H1 (cell line): ENCODE results near the gene BCKDHB. TPM values are rescaled to one million over a fixed set of nuclear protein-coding genes. Genes with fewer than 3 reads are reported as not detected.

ENCODE experiments used
- CTCF ChIA-PET: fragments of 300-600 bp; sonication (Branson Sonifier 250); formaldehyde crosslinking; loops from one replicate; lab custom pipeline; 2021; ENCODE audit not compliant: partially characterized antibody; lab: Charles Lee
- POLR2A ChIA-PET: fragments of 300-600 bp; sonication (Branson Sonifier 250); formaldehyde crosslinking; loops from one replicate; lab custom pipeline; 2021; ENCODE audit warnings: inconsistent platforms; ENCODE audit not compliant: partially characterized antibody; lab: Charles Lee
- DNase-seq, 2 experiments: peaks; one replicate each; pipeline versions ENCODE4 v3.0.0 to v3.0.0-alpha.2; 2010 to 2022; ENCODE audit warnings: low spot score in 2 of 2, low read depth in 1 of 2, mixed read lengths in 1 of 2
- FAIRE-seq: peaks from 2 replicates; lab custom pipeline; 2011; peaks lifted over from hg19 to GRCh38; lab: Jason Lieb, UNC
- H2AFZ ChIP-seq: 2 replicates; pipeline ENCODE4 v1.8.1; 2012; ENCODE audit warnings: low read length, inconsistent platforms
- H2AK5ac ChIP-seq: 2 replicates; pipeline ENCODE4 v1.6.1; 2013; ENCODE audit warnings: low read depth, low read length
- H2BK120ac ChIP-seq: replicated peaks from 2 replicates; pipeline ENCODE3; 2013; ENCODE audit warnings: low read depth, low read length, inconsistent platforms
- H2BK12ac ChIP-seq: 2 replicates; pipeline ENCODE4 v1.6.1; 2013; ENCODE audit warnings: low read depth, low read length
- H2BK15ac ChIP-seq: 2 replicates; pipeline ENCODE4 v1.6.1; 2013; ENCODE audit warnings: low read length
- H2BK20ac ChIP-seq: 2 replicates; pipeline ENCODE4 v1.6.1; 2013; ENCODE audit warnings: low read length
- H2BK5ac ChIP-seq: 2 replicates; pipeline ENCODE4 v1.6.1; 2013; ENCODE audit warnings: low read depth, low read length
- H3K14ac ChIP-seq: 2 replicates; pipeline ENCODE4 v1.6.1; 2013; ENCODE audit warnings: inconsistent platforms; ENCODE audit not compliant: insufficient read length
- H3K18ac ChIP-seq: 2 replicates; pipeline ENCODE4 v1.6.1; 2013; ENCODE audit warnings: low read length; ENCODE audit errors: extremely low read depth
- H3K23ac ChIP-seq: 2 replicates; pipeline ENCODE4 v1.6.1; 2013; ENCODE audit warnings: inconsistent platforms; ENCODE audit not compliant: insufficient read length
- H3K23me2 ChIP-seq: 2 replicates; pipeline ENCODE4 v1.6.1; 2013; ENCODE audit warnings: low read depth, low read length
- H3K27ac ChIP-seq: 2 replicates; pipeline ENCODE4 v1.6.1; 2011; ENCODE audit warnings: low read depth, low read length, inconsistent platforms
- H3K27me3 ChIP-seq, 4 experiments: replicated peaks in 1 of 4; 1 replicate in 1 of 4; 2 replicates in 3 of 4; pipeline versions ENCODE4 v1.6.1 to v1.8.1; 2011 to 2013; ENCODE audit warnings: low read length in 3 of 4, mild to moderate bottlenecking in 3 of 4, inconsistent platforms in 2 of 4, mixed read lengths in 2 of 4, moderate library complexity in 1 of 4; ENCODE audit not compliant: control insufficient read depth in 3 of 4, insufficient read depth in 3 of 4; ENCODE audit errors: extremely low read depth in 1 of 4
- H3K36me3 ChIP-seq, 4 experiments: 2 replicates each; pipeline versions ENCODE4 v1.6.1 to v1.8.1; 2011 to 2013; ENCODE audit warnings: mild to moderate bottlenecking in 4 of 4, low read length in 3 of 4, moderate library complexity in 2 of 4, control low read depth in 1 of 4, inconsistent platforms in 1 of 4; ENCODE audit not compliant: insufficient read depth in 4 of 4, control insufficient read depth in 2 of 4
- H3K4ac ChIP-seq: replicated peaks from 2 replicates; pipeline ENCODE3; 2013; ENCODE audit warnings: low read length, low read depth, mixed read lengths, inconsistent platforms; ENCODE audit not compliant: insufficient read length
- H3K4me1 ChIP-seq, 4 experiments: replicated peaks in 1 of 4; 1 replicate in 1 of 4; 2 replicates in 3 of 4; pipeline versions ENCODE4 v1.6.1 to v1.8.1; 2011 to 2013; ENCODE audit warnings: low read length in 3 of 4, inconsistent platforms in 2 of 4, mixed read lengths in 1 of 4; ENCODE audit not compliant: insufficient read depth in 4 of 4, control insufficient read depth in 3 of 4
- H3K4me2 ChIP-seq, 2 experiments: 2 replicates each; pipeline versions ENCODE4 v1.6.1 to v1.8.1; 2011 to 2013; ENCODE audit warnings: low read depth in 2 of 2, low read length in 2 of 2, control low read depth in 1 of 2, inconsistent platforms in 1 of 2, mild to moderate bottlenecking in 1 of 2; ENCODE audit not compliant: insufficient read depth in 1 of 2
- H3K4me3 ChIP-seq, 4 experiments: fragments of 200-600, 300-600 bp in 1 of 4; sonication (generic), shearing (Covaris generic), sonication (Bioruptor Twin) in 1 of 4; 2 replicates each; pipeline versions ENCODE4 v1.5.1 to v1.8.1; 2011 to 2016; ENCODE audit warnings: low read length in 4 of 4, low read depth in 3 of 4, control low read depth in 2 of 4, inconsistent platforms in 2 of 4, mild to moderate bottlenecking in 2 of 4, mixed read lengths in 1 of 4, moderate library complexity in 1 of 4; ENCODE audit not compliant: insufficient read depth in 2 of 4; ENCODE audit errors: extremely low read depth in 1 of 4
- H3K56ac ChIP-seq: replicated peaks from 2 replicates; pipeline ENCODE3; 2013; ENCODE audit warnings: low read depth, mild to moderate bottlenecking, mixed read lengths, low read length, inconsistent platforms; ENCODE audit not compliant: insufficient read length
- H3K79me1 ChIP-seq: 2 replicates; pipeline ENCODE4 v1.6.1; 2013; ENCODE audit warnings: low read depth, low read length, control low read depth
- H3K79me2 ChIP-seq, 2 experiments: 2 replicates each; pipeline versions ENCODE4 v1.6.1 to v1.8.1; 2012 to 2013; ENCODE audit warnings: low read length in 2 of 2, mild to moderate bottlenecking in 2 of 2, inconsistent platforms in 1 of 2; ENCODE audit not compliant: insufficient read depth in 2 of 2, control insufficient read depth in 1 of 2
- H3K9ac ChIP-seq, 4 experiments: replicated peaks in 1 of 4; 1 replicate in 1 of 4; 2 replicates in 3 of 4; pipeline versions ENCODE4 v1.6.1 to v1.8.1; 2011 to 2013; ENCODE audit warnings: low read depth in 3 of 4, low read length in 3 of 4, control low read depth in 2 of 4, mild to moderate bottlenecking in 2 of 4, moderate library complexity in 2 of 4, inconsistent platforms in 1 of 4; ENCODE audit errors: extremely low read depth in 1 of 4
- H3K9me3 ChIP-seq, 2 experiments: 2 replicates each; pipeline versions ENCODE4 v1.6.1 to v1.8.1; 2012 to 2013; ENCODE audit warnings: mild to moderate bottlenecking in 2 of 2, moderate library complexity in 2 of 2, control low read depth in 1 of 2, inconsistent platforms in 1 of 2, low read depth in 1 of 2, low read length in 1 of 2, mixed read lengths in 1 of 2; ENCODE audit not compliant: insufficient read depth in 2 of 2
- H4K20me1 ChIP-seq, 2 experiments: replicated peaks in 1 of 2; 2 replicates each; pipeline versions ENCODE3 to v1.8.1; 2011 to 2013; ENCODE audit warnings: inconsistent platforms in 2 of 2, low read length in 2 of 2, mild to moderate bottlenecking in 1 of 2; ENCODE audit not compliant: insufficient read depth in 2 of 2, control insufficient read depth in 1 of 2
- H4K5ac ChIP-seq: 2 replicates; pipeline ENCODE4 v1.6.1; 2013; ENCODE audit warnings: low read length, low read depth, mixed read lengths, inconsistent platforms; ENCODE audit not compliant: insufficient read length
- H4K8ac ChIP-seq: 2 replicates; pipeline ENCODE4 v1.8.0; 2013; ENCODE audit warnings: mild to moderate bottlenecking, moderate library complexity, low read length, inconsistent platforms; ENCODE audit not compliant: insufficient read depth; ENCODE audit errors: extremely low read depth
- H4K91ac ChIP-seq: replicated peaks from 2 replicates; pipeline ENCODE3; 2013; ENCODE audit warnings: low read length, mixed read lengths, inconsistent platforms; ENCODE audit not compliant: insufficient read length
- CHD2 ChIP-seq: IDR thresholded peaks from 2 replicates; pipeline ENCODE4 v1.6.1; 2012; ENCODE audit warnings: low read length, improper control_type of control experiment
- HDAC2 ChIP-seq, 2 experiments: fragments of 300-600 bp in 1 of 2; sonication (generic) in 1 of 2; IDR thresholded peaks; 2 replicates each; pipeline ENCODE4 v1.6.1; 2011 to 2012; ENCODE audit warnings: low read depth in 2 of 2, low read length in 2 of 2, mild to moderate bottlenecking in 2 of 2, moderate library complexity in 2 of 2, borderline replicate concordance in 1 of 2, inconsistent platforms in 1 of 2
- PHF8 ChIP-seq: fragments of 200-600 bp; sonication (generic); conservative IDR thresholded peaks from 2 replicates; pipeline ENCODE4 v1.7.1; 2012; ENCODE audit warnings: low read depth, mild to moderate bottlenecking, inconsistent platforms, low read length, moderate library complexity
- POU5F1 ChIP-seq: IDR thresholded peaks from 2 replicates; pipeline ENCODE4 v1.6.1; 2011; ENCODE audit warnings: low read depth, mild to moderate bottlenecking, low read length, moderate library complexity
- polyA plus RNA-seq, 7 experiments: library from polyadenylated mRNA; depleted of rRNA in 3 of 7; stranded (reverse) in 5 of 7; unstranded in 2 of 7; fragments of >200 nt in 5 of 7; fragments of 200-250 nt in 2 of 7; gene quantifications; 1 replicate in 5 of 7; 2 replicates in 1 of 7; 4 replicates in 1 of 7; pipeline versions ENCODE4 v1.2.1 to v1.2.3, GENCODE V29; 2011 to 2013; ENCODE audit warnings: missing spikeins in 2 of 7, mixed read lengths in 2 of 7
- total RNA-seq: library from RNA; stranded (reverse); fragmentation: NEBNext Ultra II Directional; extraction: Animal tissue kit (Norgen Biotek cat#: 25700); gene quantifications from 2 replicates; pipeline ENCODE4 v1.2.1, GENCODE V29; 2021

BCKDHB gene
- total and polyA plus RNA-seq, 2 of the 8 experiments (the other 6 are each of a cell fraction or from before 2014, with no cell fraction given): 22.1 to 30.8 TPM

- TF ChIP-seq HDAC2 (IDR thresholded peaks at IDR 0.05; ENCODE audit: borderline replicate concordance in 1 of 2, low read depth in 2 of 2, low read length in 2 of 2) (no peak), CHD2 (no peak), PHF8 (no peak), POU5F1 (no peak)
- ChIA-PET POLR2A (no interaction called here), CTCF (no interaction called here)
- H3K9me3 ChIP-seq: no peaks in the 10 kb centered on the region
- H2BK5ac ChIP-seq: no peak overlapping the region
- H4K91ac ChIP-seq: no peak overlapping the region
- H3K4me3 ChIP-seq: no peak overlapping the region
- no peak overlapping the region for H2BK15ac ChIP-seq
- no peak overlapping the region for H3K23ac ChIP-seq
- no peaks in the 10 kb centered on the region for H3K27me3 ChIP-seq
- H4K5ac ChIP-seq: no peak overlapping the region
- no peak overlapping the region for H2BK120ac ChIP-seq
- H2AFZ ChIP-seq: no peak overlapping the region
- DNase-seq (no peak), FAIRE-seq (no peak)
- no peaks in the 10 kb centered on the region for H3K4me1 ChIP-seq
- H3K4me2 ChIP-seq: no peak overlapping the region
- H3K4ac ChIP-seq: no peak overlapping the region
- no peak overlapping the region for H3K14ac ChIP-seq
- H2AK5ac ChIP-seq: no peak overlapping the region
- no peak overlapping the region for H3K27ac ChIP-seq
- no peak overlapping the region for H3K56ac ChIP-seq
- H3K36me3 ChIP-seq: no peaks in the 10 kb centered on the region
- no peak overlapping the region for H2BK12ac ChIP-seq
- H4K8ac ChIP-seq: no peak overlapping the region
- no peaks in the 10 kb centered on the region for H4K20me1 ChIP-seq
- no peaks in the 10 kb centered on the region for H3K79me1 ChIP-seq
- no peak overlapping the region for H2BK20ac ChIP-seq
- H3K79me2 ChIP-seq: no peaks in the 10 kb centered on the region
- H3K23me2 ChIP-seq: 0 out of 2 replicates have a peak, but pooled peaks cover 3% of the 10 kb centered on the region
- H3K9ac ChIP-seq: no peak overlapping the region
- no peak overlapping the region for H3K18ac ChIP-seq
These were observed 260.2 kb downstream of the BCKDHB start for GRCh38 chr6:80366714-80367113.
